ENCODE data around the gene FMNL3. TPM values are rescaled to one million over a fixed set of nuclear protein-coding genes. Genes with fewer than 3 reads are reported as not detected.

FMNL3 gene
- total and polyA plus RNA-seq, 5 experiments from 2014 or later = 7.6 to 36.5 (median 12.1) TPM

DNA sequence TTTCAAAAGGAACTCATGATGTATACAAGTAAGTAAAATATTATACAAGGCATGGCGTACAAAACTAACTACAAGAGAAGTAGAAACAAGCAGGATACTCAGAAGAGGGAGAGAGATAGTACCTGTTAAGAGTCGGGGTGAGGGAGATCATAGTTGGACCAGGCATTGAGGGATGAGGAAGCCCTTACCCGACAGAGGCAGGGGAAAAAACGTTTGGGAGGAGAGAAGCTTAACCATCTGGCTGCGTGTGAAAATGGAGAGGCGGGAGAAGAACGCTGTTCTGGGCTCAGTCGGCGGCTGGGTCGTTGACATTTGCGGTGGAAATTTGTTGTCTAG is 575 bp upstream of the FMNL3 start:
- Mint-ChIP-seq H3K27ac (peak overlapping the region in 9 of 10 donors; percentile 76 to 96 (median 90)), H3K4me1 (peaks cover 25 to 45% (median 41%) of the 10 kb centered on the region in 4 donors), H3K36me3 (no peaks in the 10 kb centered on the region), H3K4me3 (peak overlapping the region; percentile 68 to 87 (median 75)), H3K9me3 (no peaks in the 10 kb centered on the region), H3K27me3 (peaks cover 3 to 6% (median 4%) of the 10 kb centered on the region in 5 donors)
- no peak for ATAC-seq
- DNase-seq = no peak
- POLR2A ChIA-PET = interaction anchor here (0.8 to 9.5 kb wide), 9 partner anchors 9 to 140 kb away, joined by 3 to 93 read pairs (median 6); partner anchors contain the start of genes MCRS1 and TMBIM6

DNA sequence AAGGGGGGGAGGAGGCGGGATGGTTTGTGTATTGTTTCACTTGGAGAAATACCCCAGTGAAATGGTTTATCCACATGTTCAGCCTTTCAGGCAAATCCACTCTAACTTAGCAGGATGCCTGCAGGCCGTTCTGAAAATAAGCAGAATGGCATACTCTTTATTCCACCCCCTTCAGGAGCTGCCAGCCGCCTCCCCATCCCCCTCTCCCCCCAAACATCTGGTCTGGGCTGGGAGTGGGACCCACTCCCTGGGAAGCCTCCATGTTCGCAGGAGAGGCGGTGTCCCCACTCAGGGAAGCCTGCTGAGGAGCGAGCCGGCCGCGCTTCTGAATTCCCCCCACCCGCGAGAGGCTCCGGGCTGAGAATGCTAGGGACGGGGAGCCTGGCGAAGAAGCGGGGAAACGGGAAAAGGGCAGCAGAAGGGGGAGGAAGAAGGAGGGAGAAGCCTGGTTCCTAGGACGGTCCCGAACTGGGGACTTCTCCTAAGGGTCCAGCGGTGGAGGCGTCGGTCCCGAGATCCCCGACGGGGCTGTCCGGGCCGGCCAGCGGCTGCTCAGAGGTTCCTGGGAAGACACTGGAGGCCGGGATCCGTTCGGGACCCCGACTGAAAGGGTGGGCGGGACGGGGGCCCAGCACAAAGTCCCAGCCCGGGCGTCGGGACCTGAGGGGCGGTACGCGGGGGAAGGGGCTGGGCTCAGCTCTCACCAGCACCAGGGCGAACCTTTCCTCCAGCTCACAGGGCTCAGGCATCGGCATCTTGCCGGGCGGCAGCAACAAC is 666 bp downstream of the FMNL3 start:
- DNase-seq (peak in 3 of 10 donors; percentile 18 to 20 (median 19)), ATAC-seq (peak; percentile 32 to 52)
- Mint-ChIP-seq H3K27ac (peak overlapping the region; percentile 55 to 96 (median 86)), H3K9me3 (no peaks in the 10 kb centered on the region), H3K27me3 (peaks cover 0 to 1% (median 0%) of the 10 kb centered on the region in 5 donors), H3K36me3 (no peaks in the 10 kb centered on the region), H3K4me1 (peaks cover 30 to 52% (median 50%) of the 10 kb centered on the region in 4 donors), H3K4me3 (peak overlapping the region; percentile 86 to 96 (median 90))
- POLR2A ChIA-PET = interaction anchor here (1.0 to 9.5 kb wide), 14 partner anchors 8 to 139 kb away, joined by 3 to 93 read pairs (median 6); partner anchors contain the start of genes MCRS1 and TMBIM6

DNA sequence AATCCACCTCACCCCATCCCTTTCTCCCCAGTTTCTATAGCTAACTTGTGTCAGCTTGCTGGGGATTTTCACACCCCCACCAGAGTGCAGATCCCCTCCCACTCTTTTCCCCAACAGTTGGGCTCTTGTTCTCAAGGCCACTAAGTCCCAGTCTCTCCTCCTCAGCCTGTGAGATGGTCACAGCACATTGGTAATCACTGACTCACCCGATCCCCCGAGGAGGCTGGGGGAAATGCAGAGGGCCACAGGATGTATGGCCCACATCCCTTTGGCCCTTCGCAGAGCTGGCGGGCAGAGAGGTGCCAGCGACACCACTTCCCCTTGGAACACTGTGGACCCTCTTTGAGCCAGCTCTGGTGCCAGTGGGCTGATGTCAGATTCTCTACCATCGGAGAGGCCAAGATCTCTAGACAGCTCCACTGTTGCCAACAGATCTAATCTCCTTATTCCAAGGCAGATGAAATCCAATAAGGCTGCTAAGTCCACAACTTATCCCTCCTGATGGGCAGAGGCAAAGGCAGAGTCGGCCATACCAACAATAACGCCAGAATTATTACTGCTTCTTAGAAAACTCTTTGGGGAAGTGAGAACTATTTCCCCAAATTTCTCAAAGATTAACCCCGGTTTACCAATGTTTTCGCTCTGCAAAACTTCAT is 1.6 kb downstream of the FMNL3 start:
- peak in 1 of 10 donors; percentile 10 for DNase-seq

DNA sequence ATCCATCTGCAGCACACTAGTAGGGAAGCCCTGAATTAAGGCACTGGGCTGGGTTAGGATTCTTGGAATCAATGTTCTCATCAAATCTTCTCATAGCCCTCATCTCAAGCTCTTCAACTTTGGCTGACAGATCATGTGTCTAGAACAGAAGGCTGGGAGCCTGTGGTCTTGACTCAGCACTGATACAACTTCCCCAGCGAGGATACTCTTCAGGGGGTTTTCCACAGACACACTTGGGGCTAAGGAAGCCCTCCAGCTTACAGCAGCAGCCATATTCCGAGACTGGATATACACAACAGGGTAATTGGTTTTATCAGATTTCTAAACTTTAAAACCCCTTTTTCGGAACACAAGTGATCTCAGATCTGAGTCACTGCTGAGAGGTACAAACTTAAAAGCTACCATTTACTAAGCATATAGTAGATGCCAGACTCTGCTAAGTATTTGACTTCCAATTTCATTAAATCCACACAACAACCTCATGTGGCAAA is 3.5 kb downstream of the FMNL3 start:
- H3K9me3 Mint-ChIP-seq = no peaks in the 10 kb centered on the region
- H3K27me3 Mint-ChIP-seq = no peaks in the 10 kb centered on the region
- H3K27ac Mint-ChIP-seq = peak overlapping the region in 8 of 10 donors; percentile 5 to 84 (median 64)
- ATAC-seq = peak; percentile 6 to 13
- H3K4me1 Mint-ChIP-seq = peaks cover 36 to 74% (median 68%) of the 10 kb centered on the region in 4 donors
- POLR2A ChIA-PET = interaction anchor here (0.8 to 9.5 kb wide), 12 partner anchors 11 to 81 kb away, joined by 3 to 93 read pairs (median 6); partner anchors contain the start of genes PRPF40B and TMBIM6
- H3K36me3 Mint-ChIP-seq = no peaks in the 10 kb centered on the region
- H3K4me3 Mint-ChIP-seq = peak overlapping the region in 9 of 10 donors; percentile 42 to 90 (median 62)
- peak in 6 of 10 donors; percentile 13 to 47 (median 32) for DNase-seq

More for the DNA sequence above, 1.6 kb downstream of the FMNL3 start:
- no peaks in the 10 kb centered on the region for H3K9me3 Mint-ChIP-seq
- peak overlapping the region; percentile 86 to 96 (median 90) for H3K4me3 Mint-ChIP-seq
- ATAC-seq = no peak
- H3K36me3 Mint-ChIP-seq = no peaks in the 10 kb centered on the region
- peaks cover 30 to 58% (median 52%) of the 10 kb centered on the region in 4 donors for H3K4me1 Mint-ChIP-seq
- POLR2A ChIA-PET = interaction anchor here (1.2 to 9.5 kb wide), 9 partner anchors 18 to 83 kb away, joined by 3 to 93 read pairs (median 9); partner anchors contain the start of genes PRPF40B and TMBIM6
- peak overlapping the region in 9 of 10 donors; percentile 55 to 96 (median 89) for H3K27ac Mint-ChIP-seq
- H3K27me3 Mint-ChIP-seq = no peaks in the 10 kb centered on the region

DNA sequence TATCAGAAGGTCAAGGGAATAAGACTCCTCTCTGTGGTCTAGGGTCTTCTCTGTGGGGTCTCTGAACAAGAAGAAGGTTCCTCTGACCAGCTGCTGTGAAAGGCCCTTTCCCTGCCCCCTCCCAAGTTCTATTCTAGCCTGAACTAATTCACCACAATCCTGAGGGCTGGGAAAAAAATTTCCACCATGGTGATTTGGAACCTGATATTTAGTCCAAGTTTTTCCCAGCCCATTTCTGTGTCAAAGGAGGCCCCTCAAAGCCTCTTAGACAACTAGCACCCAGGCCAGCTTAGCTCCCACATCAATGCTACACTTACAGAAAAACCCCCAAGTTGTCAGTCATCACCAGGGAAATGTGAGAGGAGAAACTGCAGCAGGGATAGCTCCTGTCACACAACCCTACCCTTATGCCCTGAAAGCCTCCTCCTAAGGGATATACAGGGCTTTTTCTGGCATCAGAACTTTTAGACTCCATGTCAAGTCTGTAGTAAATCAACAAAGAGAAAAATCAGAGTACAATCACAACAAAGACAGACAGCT is 4.5 kb downstream of the FMNL3 start:
- peak overlapping the region in 3 of 10 donors; percentile 0 to 90 (median 42) for H3K4me3 Mint-ChIP-seq
- no peaks in the 10 kb centered on the region for H3K27me3 Mint-ChIP-seq
- no peaks in the 10 kb centered on the region for H3K9me3 Mint-ChIP-seq
- no peak for ATAC-seq
- no peak for DNase-seq
- POLR2A ChIA-PET = interaction anchor here (0.6 to 9.5 kb wide), 8 partner anchors 10 to 1347 kb away, joined by 3 to 93 read pairs (median 8); partner anchors contain the start of gene TMBIM6
- H3K4me1 Mint-ChIP-seq = peaks cover 40 to 81% (median 75%) of the 10 kb centered on the region in 4 donors
- H3K36me3 Mint-ChIP-seq = no peaks in the 10 kb centered on the region
- H3K27ac Mint-ChIP-seq = peak overlapping the region in 3 of 10 donors; percentile 58 to 80 (median 70)

DNA sequence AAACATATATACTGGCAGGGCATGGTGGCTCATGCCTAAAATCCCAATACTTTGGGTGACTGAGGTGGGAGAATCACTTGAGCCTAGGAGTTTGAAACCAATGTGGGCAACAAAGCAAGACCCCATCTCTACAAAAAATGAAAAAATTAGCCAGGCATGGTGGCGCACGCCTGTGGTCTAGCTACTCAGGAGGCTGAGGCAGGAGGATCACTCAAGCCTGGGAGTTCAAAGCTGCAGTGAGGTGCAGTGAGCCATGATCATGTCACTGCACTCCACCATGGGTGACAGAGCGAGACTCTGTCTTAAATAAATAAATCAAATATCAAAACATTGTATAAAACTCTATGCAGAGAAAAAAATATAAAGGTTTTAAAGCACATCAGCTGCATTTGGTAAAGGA is 5.2 kb downstream of the FMNL3 start:
- no peak for ATAC-seq
- H3K4me3 Mint-ChIP-seq = peak overlapping the region in 1 of 10 donors; percentile 51
- POLR2A ChIA-PET = interaction anchor here (1.0 to 9.5 kb wide), 4 partner anchors 13 to 59 kb away, joined by 4 to 93 read pairs (median 63); no protein-coding TSS in a partner anchor
- no peak for DNase-seq
- peak overlapping the region in 1 of 10 donors; percentile 40 for H3K27ac Mint-ChIP-seq
- H3K9me3 Mint-ChIP-seq = no peaks in the 10 kb centered on the region
- H3K4me1 Mint-ChIP-seq = peaks cover 38 to 86% (median 74%) of the 10 kb centered on the region in 4 donors
- H3K36me3 Mint-ChIP-seq = no peaks in the 10 kb centered on the region
- no peaks in the 10 kb centered on the region for H3K27me3 Mint-ChIP-seq

DNA sequence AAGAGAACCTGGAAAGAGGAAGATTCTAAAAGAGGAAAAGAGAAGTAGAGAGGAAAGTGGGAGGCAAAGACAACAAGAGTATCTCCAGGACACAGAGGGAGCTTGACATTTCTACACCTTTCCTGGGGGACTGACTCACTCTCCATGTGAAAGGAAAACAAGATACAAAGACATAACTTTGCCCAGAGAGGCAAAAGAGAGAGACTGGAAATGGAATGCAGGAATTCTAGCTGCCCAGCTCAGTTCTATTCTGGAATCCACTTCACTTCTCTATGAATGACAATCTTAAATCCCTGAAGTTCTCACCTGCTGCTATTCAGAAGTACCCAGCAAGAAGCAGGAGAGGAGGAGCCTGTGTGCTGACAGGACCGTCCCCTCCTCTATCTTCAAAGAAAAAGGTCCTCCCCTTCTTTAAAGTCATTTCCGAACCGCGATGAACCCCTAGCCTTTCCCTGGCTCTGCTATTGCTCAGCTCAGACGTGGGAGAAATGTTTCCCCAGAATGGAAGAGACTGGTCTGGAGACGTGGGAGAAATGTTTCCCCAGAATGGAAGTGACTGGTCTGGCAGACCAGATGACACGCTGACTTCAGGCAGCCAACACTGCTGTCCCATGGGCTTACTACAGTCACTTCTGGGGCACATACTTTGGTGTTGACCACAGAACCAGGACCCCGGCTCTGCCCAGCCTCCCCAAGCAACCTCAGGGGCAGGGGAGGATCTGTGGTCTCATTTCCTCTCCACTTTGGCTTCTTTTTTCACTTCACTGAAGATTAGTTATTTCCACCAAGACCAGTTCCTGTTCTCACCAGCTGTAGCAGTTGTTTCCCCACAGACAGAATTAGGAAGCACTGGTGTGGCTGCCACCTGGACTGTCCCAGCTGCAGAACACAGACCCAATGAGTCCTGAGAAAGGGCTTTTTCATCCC is 8.3 kb downstream of the FMNL3 start:
- no peaks in the 10 kb centered on the region for H3K9me3 Mint-ChIP-seq
- H3K27ac Mint-ChIP-seq = peak overlapping the region in 9 of 10 donors; percentile 35 to 90 (median 82)
- H3K4me1 Mint-ChIP-seq = peaks cover 21 to 75% (median 57%) of the 10 kb centered on the region in 4 donors
- H3K27me3 Mint-ChIP-seq = no peaks in the 10 kb centered on the region
- peak; percentile 70 to 71 for ATAC-seq
- DNase-seq = peak in 6 of 10 donors; percentile 7 to 28 (median 21)
- H3K36me3 Mint-ChIP-seq = peaks cover 0 to 2% (median 0%) of the 10 kb centered on the region in 3 donors
- peak overlapping the region; percentile 71 to 92 (median 84) for H3K4me3 Mint-ChIP-seq
- POLR2A ChIA-PET = interaction anchor here (0.6 to 2.0 kb wide), 3 partner anchors 8 to 433 kb away, joined by 6 to 7 read pairs (median 6); partner anchors contain the start of gene FMNL3

DNA sequence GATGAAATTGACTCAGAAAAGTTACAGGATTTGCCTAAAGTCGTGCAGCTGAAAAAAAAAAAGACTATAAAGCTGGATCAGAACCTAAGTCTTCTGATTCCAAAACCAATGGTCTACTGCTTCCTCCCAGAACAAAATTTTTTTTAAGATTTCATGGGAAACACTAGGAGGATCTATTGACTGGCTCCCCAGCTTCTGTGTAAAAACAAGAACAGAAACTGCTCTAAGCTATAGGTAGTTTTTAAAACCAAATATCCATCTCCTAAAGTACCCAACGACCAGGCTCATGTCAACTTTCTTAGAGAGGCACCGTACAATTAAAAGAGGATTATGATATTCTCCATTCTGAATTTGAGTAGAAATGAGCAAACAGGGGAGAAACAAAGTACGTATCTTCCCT is 9.4 kb downstream of the FMNL3 start:
- Mint-ChIP-seq H3K4me1 (peaks cover 18 to 66% (median 49%) of the 10 kb centered on the region in 4 donors), H3K36me3 (peaks cover 0 to 2% (median 0%) of the 10 kb centered on the region in 3 donors), H3K27me3 (no peaks in the 10 kb centered on the region), H3K9me3 (no peaks in the 10 kb centered on the region), H3K27ac (peak overlapping the region in 4 of 10 donors; percentile 62 to 84 (median 80)), H3K4me3 (peak overlapping the region in 6 of 10 donors; percentile 3 to 88 (median 47))
- POLR2A ChIA-PET = interaction anchor here (0.7 to 2.0 kb wide), 3 partner anchors 23 to 32 kb away, joined by 3 to 7 read pairs (median 6); no protein-coding TSS in a partner anchor
- no peak for ATAC-seq
- DNase-seq = no peak

DNA sequence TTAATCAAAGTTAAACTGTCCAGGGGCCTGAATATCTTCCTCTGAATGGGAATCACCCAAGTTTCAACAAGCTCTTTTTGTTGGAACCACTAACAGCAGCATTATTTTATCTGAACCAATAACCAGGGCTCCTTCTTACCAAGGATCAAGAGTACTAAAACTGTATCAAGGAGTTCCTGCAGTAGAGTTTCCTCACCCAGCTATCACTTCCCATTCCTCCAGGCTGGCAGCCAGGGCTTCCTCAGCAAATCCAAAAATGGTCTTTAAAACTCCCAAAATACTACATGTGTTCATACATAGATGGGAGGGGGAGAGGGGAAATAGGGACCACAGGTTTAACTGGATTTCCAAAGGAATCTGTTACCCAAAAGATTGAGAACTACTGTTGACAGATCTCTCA is 10.5 kb downstream of the FMNL3 start:
- Mint-ChIP-seq H3K36me3 (peaks cover 0 to 2% (median 0%) of the 10 kb centered on the region in 3 donors), H3K4me1 (peaks cover 17 to 59% (median 47%) of the 10 kb centered on the region in 4 donors), H3K4me3 (no peak overlapping the region), H3K27me3 (no peaks in the 10 kb centered on the region), H3K27ac (peak overlapping the region in 4 of 10 donors; percentile 20 to 72 (median 42)), H3K9me3 (no peaks in the 10 kb centered on the region)
- no peak for ATAC-seq
- no peak for DNase-seq
- POLR2A ChIA-PET = interaction anchor here (0.6 to 1.5 kb wide), 3 partner anchors 11 to 462 kb away, joined by 4 to 6 read pairs (median 4); no protein-coding TSS in a partner anchor

DNA sequence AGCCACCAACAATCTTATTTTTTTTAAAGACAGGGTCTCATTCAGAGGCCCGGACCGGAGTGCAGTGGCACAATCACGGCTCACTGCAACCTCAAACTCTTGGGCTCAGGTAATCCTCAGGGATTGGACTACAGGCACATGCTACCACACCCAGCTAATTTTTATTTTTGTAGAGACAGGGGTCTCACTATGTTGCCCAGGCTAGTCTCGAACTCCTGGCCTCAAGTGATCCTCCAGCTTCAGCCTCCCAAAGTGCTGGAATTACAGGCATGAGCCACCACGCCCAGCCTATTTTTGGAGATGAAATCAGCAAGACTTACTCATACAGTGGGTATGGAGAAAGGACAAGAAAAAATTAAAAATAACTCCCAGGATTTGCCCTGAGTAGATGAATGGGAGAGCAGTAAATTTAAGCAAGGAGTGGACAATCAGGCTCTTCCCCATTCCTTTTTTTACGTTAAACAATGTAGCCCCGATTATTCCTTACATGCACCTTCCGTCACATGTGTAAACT is 13.2 kb downstream of the FMNL3 start:
- H3K9me3 Mint-ChIP-seq = no peaks in the 10 kb centered on the region
- H3K27me3 Mint-ChIP-seq = no peaks in the 10 kb centered on the region
- ATAC-seq (no peak), DNase-seq (no peak)
- peaks cover 22 to 61% (median 52%) of the 10 kb centered on the region in 4 donors for H3K4me1 Mint-ChIP-seq
- no peak overlapping the region for H3K27ac Mint-ChIP-seq
- POLR2A ChIA-PET = interaction anchor here (0.7 to 1.6 kb wide), 3 partner anchors 9 to 18 kb away, joined by 3 to 6 read pairs (median 3); no protein-coding TSS in a partner anchor
- no peak overlapping the region for H3K4me3 Mint-ChIP-seq
- peaks cover 0 to 2% (median 0%) of the 10 kb centered on the region in 3 donors for H3K36me3 Mint-ChIP-seq

Data from naive thymus-derived CD8-positive, alpha-beta T cell (primary cell).